Dendritic cell treated with granulocyte-macrophage colony-stimulating factor and Interleukin-4, amounts not matched to agents 40 ng/mL and 50 ng/mL, for 4 days (primary cell): ENCODE results near the gene MBNL2.
A peak's percentile ranks its signal among the peaks of the same experiment; 100 is the strongest.

Source experiments
- H3K27ac Mint-ChIP-seq: one replicate; pipeline ENCODE4 v1.8.0; 2022; ENCODE audit warnings: mild to moderate bottlenecking, mixed read lengths
- H3K27me3 Mint-ChIP-seq: one replicate; pipeline ENCODE4 v1.8.0; 2022; ENCODE audit warnings: mild to moderate bottlenecking, mixed read lengths
- H3K36me3 Mint-ChIP-seq: one replicate; pipeline ENCODE4 v1.8.0; 2022; ENCODE audit warnings: low read depth, mixed read lengths
- H3K4me1 Mint-ChIP-seq: one replicate; pipeline ENCODE4 v1.8.0; 2022; ENCODE audit warnings: low read depth, mixed read lengths
- H3K4me3 Mint-ChIP-seq: one replicate; pipeline ENCODE4 v1.8.0; 2022; ENCODE audit warnings: mild to moderate bottlenecking, moderate library complexity, mixed read lengths
- H3K9me3 Mint-ChIP-seq: one replicate; pipeline ENCODE4 v1.8.0; 2022; ENCODE audit warnings: mixed read lengths
- intact Hi-C: fragments of 100-400 bp; cut with micrococcal nuclease; formaldehyde crosslinking; loops from one replicate; pipeline ENCODE4 v1.15.0; 2022

MBNL2 gene

DNA sequence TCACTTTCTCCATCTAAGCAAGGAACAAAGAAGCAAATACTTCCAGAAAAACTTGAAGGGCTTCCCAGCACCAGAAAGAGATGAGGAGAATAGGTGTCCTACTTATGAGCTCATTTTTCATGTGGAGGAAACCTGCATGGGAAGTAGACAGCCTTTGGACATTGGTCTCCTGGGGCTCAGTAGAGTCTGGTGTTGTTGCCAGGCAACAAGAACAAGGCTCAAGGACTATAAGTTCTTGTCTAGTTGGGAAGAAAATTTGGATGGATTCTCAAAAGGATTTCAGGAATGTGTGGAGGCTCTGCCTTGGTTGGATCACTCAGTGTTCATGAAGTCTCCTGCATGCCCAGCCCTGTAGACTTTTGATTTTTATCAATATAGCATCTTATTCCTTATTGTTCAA lies 84.5 kb downstream of the MBNL2 start:
- no peaks in the 10 kb centered on the region for H3K27me3 Mint-ChIP-seq
- H3K4me1 Mint-ChIP-seq: peaks cover 11% of the 10 kb centered on the region
- intact Hi-C loops: no loop called here
- no peak overlapping the region for H3K4me3 Mint-ChIP-seq
- no peaks in the 10 kb centered on the region for H3K9me3 Mint-ChIP-seq
- H3K27ac Mint-ChIP-seq: no peak overlapping the region
- H3K36me3 Mint-ChIP-seq: peaks cover 6% of the 10 kb centered on the region

- Mint-ChIP-seq H3K36me3 (peaks cover 6% of the 10 kb centered on the region), H3K4me3 (no peak overlapping the region), H3K27ac (no peak overlapping the region), H3K4me1 (peaks cover 11% of the 10 kb centered on the region), H3K9me3 (no peaks in the 10 kb centered on the region), H3K27me3 (no peaks in the 10 kb centered on the region)
- intact Hi-C loops: no loop called here
These were observed 85.2 kb downstream of the MBNL2 start for GRCh38 chr13:97307118-97307881.

DNA sequence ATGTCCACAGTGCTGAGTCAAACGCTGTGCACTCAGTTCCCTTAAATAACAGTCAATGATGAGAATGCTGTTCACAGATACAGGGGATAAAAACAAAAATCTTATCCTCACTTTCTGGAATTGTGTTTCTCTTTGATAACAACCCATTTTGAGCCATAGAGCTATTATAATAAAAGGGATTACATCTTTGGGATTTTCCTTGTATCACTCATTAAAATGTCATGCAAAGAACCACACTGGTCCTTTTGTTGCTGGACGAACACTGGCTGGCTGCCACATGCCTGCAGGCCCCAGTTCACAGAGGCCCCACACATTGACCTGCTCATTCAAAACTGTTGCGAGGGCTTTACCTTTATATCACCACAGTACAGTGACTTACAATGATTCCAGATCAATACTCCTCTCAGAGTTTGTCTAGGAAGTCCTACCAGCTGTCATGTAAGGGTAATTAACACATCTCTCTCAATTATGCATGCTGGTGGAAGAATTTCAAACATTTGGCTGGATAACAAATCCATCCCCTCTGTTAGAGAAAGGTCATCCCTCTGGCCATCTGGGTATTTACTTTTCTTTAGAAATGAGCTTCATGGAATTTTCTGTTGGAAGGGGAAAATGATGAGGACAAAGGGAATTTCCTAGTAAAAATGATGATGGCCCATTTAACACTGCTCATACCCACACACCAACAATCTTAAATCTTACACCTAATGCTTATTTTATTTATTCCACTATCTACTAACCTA lies 85.9 kb downstream of the MBNL2 start:
- Mint-ChIP-seq H3K9me3 (no peaks in the 10 kb centered on the region), H3K4me1 (peaks cover 11% of the 10 kb centered on the region), H3K27me3 (no peaks in the 10 kb centered on the region), H3K4me3 (no peak overlapping the region), H3K27ac (no peak overlapping the region), H3K36me3 (peaks cover 6% of the 10 kb centered on the region)
- intact Hi-C loops: no loop called here

DNA sequence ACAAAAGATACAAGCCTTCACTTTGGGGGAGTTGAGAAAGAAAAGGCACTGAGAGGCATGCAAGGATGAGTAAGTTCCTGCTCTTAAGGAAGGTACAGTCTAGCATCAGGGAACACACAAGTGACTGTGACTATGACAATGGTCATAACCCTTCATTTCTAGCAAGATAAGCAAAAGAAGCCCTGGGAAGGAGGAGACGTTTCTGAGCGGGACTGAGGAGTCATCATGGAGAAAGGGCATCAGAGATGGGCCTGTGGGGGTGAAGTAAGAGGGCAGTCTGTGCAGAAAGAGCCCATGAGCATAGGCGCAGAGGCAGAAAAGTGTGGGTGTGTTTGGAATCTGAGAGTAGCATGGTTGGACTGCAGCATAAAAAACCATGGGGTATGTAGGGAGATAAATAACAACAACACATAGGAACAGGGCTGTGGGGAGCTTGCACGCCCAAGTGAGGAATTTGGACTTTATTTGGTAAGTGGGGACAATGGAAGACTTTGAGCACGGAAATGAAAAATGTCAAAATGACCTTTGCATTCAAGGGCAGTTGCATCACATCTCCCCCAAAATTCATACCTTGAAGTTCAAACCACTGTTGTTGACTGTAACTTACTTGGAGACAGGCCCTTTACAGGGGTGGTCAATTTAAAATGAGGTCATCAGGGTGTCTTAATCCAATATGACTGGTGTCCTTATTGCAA lies 86.7 kb downstream of the MBNL2 start:
- Mint-ChIP-seq H3K4me1 (peaks cover 13% of the 10 kb centered on the region), H3K27ac (no peak overlapping the region), H3K4me3 (no peak overlapping the region), H3K9me3 (no peaks in the 10 kb centered on the region), H3K36me3 (peaks cover 7% of the 10 kb centered on the region), H3K27me3 (no peaks in the 10 kb centered on the region)
- intact Hi-C loops: no loop called here

GRCh38 chr13:97310809-97311436 lies 88.8 kb downstream of the MBNL2 start:
- Mint-ChIP-seq H3K9me3 (no peaks in the 10 kb centered on the region), H3K4me1 (peaks cover 18% of the 10 kb centered on the region), H3K27ac (no peak overlapping the region), H3K27me3 (no peaks in the 10 kb centered on the region), H3K36me3 (peaks cover 13% of the 10 kb centered on the region), H3K4me3 (no peak overlapping the region)
- intact Hi-C loops: no loop called here

- Mint-ChIP-seq H3K9me3 (no peaks in the 10 kb centered on the region), H3K36me3 (peaks cover 17% of the 10 kb centered on the region), H3K27me3 (no peaks in the 10 kb centered on the region), H3K27ac (no peak overlapping the region), H3K4me3 (no peak overlapping the region), H3K4me1 (peaks cover 18% of the 10 kb centered on the region)
- intact Hi-C loops: no loop called here
These were observed 89.8 kb downstream of the MBNL2 start for GRCh38 chr13:97311956-97312355.

DNA sequence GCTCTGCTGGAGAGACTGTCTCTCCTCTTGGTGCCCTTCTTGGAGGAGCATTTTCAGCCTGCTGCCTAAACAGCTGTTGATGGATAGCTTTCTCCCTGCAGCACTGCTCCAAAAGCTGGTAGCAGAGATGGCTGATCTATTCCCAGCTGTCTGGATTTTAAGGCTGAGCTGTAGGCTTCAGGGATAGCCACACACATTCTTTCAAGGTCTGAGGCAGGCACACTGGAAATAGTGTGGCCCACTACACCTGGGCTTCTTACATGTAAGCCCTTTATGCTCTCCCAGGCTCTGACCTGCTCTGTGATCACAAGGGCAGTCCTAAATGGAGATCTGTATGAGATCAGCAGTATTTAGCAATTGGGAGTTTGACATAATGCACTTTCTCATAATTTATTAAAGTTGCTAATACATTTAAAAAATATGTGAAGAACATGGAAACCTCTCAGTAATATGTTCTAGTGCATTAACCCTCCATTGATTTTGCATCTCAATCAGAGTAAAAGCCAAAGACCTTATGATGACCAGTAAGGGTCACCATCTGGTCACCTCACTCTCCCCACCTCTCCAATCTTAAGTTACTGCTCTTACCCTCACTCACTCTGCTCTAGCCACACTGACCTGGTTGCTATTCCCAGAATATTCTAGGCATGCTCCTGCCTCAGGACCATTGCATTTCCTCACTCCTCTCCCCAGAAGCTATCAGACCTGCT lies 91.6 kb downstream of the MBNL2 start:
- no peaks in the 10 kb centered on the region for H3K9me3 Mint-ChIP-seq
- H3K36me3 Mint-ChIP-seq: peaks cover 17% of the 10 kb centered on the region
- H3K4me3 Mint-ChIP-seq: no peak overlapping the region
- H3K27ac Mint-ChIP-seq: no peak overlapping the region
- H3K4me1 Mint-ChIP-seq: peaks cover 20% of the 10 kb centered on the region
- H3K27me3 Mint-ChIP-seq: no peaks in the 10 kb centered on the region
- intact Hi-C loops: no loop called here

GRCh38 chr13:97316390-97316789 lies 94.3 kb downstream of the MBNL2 start:
- Mint-ChIP-seq H3K27ac (no peak overlapping the region), H3K9me3 (no peaks in the 10 kb centered on the region), H3K27me3 (no peaks in the 10 kb centered on the region), H3K4me3 (no peak overlapping the region), H3K4me1 (peaks cover 23% of the 10 kb centered on the region), H3K36me3 (peaks cover 17% of the 10 kb centered on the region)
- intact Hi-C loops: no loop called here

GRCh38 chr13:97317933-97318332 lies 95.8 kb downstream of the MBNL2 start:
- Mint-ChIP-seq H3K27ac (no peak overlapping the region), H3K4me1 (peaks cover 28% of the 10 kb centered on the region)

GRCh38 chr13:97318532-97318931 lies 96.4 kb downstream of the MBNL2 start:
- intact Hi-C loops: no loop called here
- Mint-ChIP-seq H3K27ac (peak overlapping the region; percentile 26), H3K9me3 (no peaks in the 10 kb centered on the region), H3K4me1 (peaks cover 28% of the 10 kb centered on the region), H3K27me3 (no peaks in the 10 kb centered on the region), H3K4me3 (no peak overlapping the region), H3K36me3 (peaks cover 17% of the 10 kb centered on the region)

More at GRCh38 chr13:97317933-97318332, 95.8 kb downstream of the MBNL2 start:
- peaks cover 17% of the 10 kb centered on the region for H3K36me3 Mint-ChIP-seq
- H3K9me3 Mint-ChIP-seq: no peaks in the 10 kb centered on the region
- H3K27me3 Mint-ChIP-seq: no peaks in the 10 kb centered on the region
- intact Hi-C loops: no loop called here
- no peak overlapping the region for H3K4me3 Mint-ChIP-seq

DNA sequence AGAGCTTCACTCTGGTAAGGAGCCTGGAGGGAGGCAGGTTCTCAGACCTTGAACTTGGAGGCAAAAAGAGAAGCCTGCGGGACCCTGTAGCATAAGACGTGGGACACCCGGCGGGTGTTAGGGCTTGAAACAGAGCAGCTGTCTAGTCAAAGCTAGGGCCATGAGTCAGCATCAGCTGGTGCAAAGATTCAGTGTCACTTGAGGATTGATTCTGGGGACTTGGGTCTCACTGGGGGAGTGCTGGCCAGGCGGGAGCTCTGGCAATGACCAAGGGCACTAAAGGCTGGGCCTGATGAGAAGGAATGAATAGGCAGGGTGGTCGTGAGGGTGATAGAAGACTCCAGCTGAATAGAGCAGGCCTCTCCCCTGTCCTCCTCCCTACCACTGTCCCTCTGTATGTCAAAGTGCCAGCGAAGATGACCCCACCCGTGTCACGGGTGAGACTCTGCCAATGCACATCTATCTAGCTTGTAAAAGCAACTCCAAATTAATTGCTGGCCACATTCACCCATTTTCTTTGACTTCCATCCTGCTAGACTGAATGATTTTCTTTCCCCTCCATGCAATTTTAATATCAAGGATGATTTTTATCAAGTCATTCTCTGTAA lies 97.1 kb downstream of the MBNL2 start:
- Mint-ChIP-seq H3K36me3 (peaks cover 14% of the 10 kb centered on the region), H3K27me3 (no peaks in the 10 kb centered on the region), H3K4me1 (peaks cover 23% of the 10 kb centered on the region), H3K9me3 (no peaks in the 10 kb centered on the region), H3K4me3 (no peak overlapping the region), H3K27ac (peak overlapping the region; percentile 26)
- intact Hi-C loops: no loop called here

GRCh38 chr13:97321101-97321500 lies 99.0 kb downstream of the MBNL2 start:
- Mint-ChIP-seq H3K27me3 (no peaks in the 10 kb centered on the region), H3K4me3 (no peak overlapping the region), H3K36me3 (peaks cover 15% of the 10 kb centered on the region), H3K9me3 (no peaks in the 10 kb centered on the region), H3K27ac (no peak overlapping the region), H3K4me1 (peaks cover 15% of the 10 kb centered on the region)
- intact Hi-C loops: no loop called here
